Osteoblast (primary cell): ENCODE results near the gene KLHL29. TPM values are rescaled to one million over a fixed set of nuclear protein-coding genes. Genes with fewer than 3 reads are reported as not detected.

Source experiments
- DNase-seq: peaks from one replicate; pipeline ENCODE4 v3.0.0; 2011; ENCODE audit warnings: low spot score, mixed read lengths; ENCODE audit not compliant: insufficient read length; ENCODE audit errors: missing footprints
- H2AFZ ChIP-seq: 2 replicates; pipeline ENCODE4 v1.6.0; 2011; ENCODE audit warnings: mild to moderate bottlenecking, low read length
- H3K27ac ChIP-seq: 2 replicates; pipeline ENCODE4 v1.5.1; 2011; ENCODE audit warnings: mild to moderate bottlenecking, low read depth, low read length, moderate library complexity
- H3K27me3 ChIP-seq: 2 replicates; pipeline ENCODE4 v1.6.0; 2012; ENCODE audit warnings: mild to moderate bottlenecking, control low read depth, inconsistent platforms, low read length, moderate library complexity; ENCODE audit not compliant: insufficient read depth
- H3K36me3 ChIP-seq: 2 replicates; pipeline ENCODE4 v1.5.1; 2011; ENCODE audit warnings: mild to moderate bottlenecking, low read length, control low read depth, moderate library complexity; ENCODE audit not compliant: insufficient read depth
- H3K4me1 ChIP-seq: 2 replicates; pipeline ENCODE4 v1.5.1; 2011; ENCODE audit warnings: mild to moderate bottlenecking, low read length, control low read depth, moderate library complexity; ENCODE audit not compliant: insufficient read depth
- H3K4me2 ChIP-seq: 2 replicates; pipeline ENCODE4 v1.6.0; 2011; ENCODE audit warnings: mild to moderate bottlenecking, low read length; ENCODE audit not compliant: insufficient read depth
- H3K4me3 ChIP-seq: fragments of 200-600 bp; sonication (generic); 3 replicates; pipeline ENCODE4 v1.5.1; 2012; ENCODE audit warnings: mild to moderate bottlenecking, low read length, inconsistent platforms; ENCODE audit not compliant: insufficient read depth
- H3K79me2 ChIP-seq: 2 replicates; pipeline ENCODE4 v1.6.0; 2012; ENCODE audit warnings: mild to moderate bottlenecking, low read length, control low read depth, inconsistent platforms; ENCODE audit not compliant: insufficient read depth
- H3K9me3 ChIP-seq: 2 replicates; pipeline ENCODE4 v1.5.1; 2011; ENCODE audit warnings: low read depth, low read length, control low read depth
- H4K20me1 ChIP-seq: 2 replicates; pipeline ENCODE4 v1.6.0; 2012; ENCODE audit warnings: mild to moderate bottlenecking, low read length, control low read depth; ENCODE audit not compliant: insufficient read depth
- CTCF ChIP-seq: IDR thresholded peaks from 2 replicates; pipeline ENCODE4 v1.5.1; 2011; ENCODE audit warnings: mild to moderate bottlenecking, low read depth, low read length, moderate library complexity; ENCODE audit errors: extremely low read depth
- total RNA-seq: library from RNA; depleted of rRNA; stranded (reverse); fragments of >200 nt; gene quantifications from 2 replicates; pipeline ENCODE4 v1.2.3, GENCODE V29; 2012

Gene KLHL29
- total RNA-seq, 1 donor = 3.3 TPM

DNA sequence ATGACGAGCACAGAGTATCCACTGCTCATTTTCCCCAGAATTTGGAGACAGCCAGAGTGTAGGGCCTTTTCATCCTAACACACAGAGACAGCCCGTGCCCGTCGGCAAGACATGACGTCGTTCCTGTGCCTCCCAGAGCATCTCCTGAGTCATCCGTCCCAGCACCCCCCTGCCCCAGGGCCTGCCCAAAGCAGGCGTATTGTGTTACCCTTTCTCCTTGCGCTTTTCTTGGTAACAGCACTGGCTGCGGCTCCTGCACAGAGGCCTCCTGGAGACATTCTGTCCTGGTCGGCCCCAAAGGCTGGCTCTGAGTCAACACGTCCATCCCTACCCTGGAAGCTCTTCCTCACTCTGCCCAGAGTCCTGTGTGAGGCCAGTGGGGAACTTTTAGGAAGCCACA is 217.1 kb downstream of the KLHL29 start:
- DNase-seq = peak; percentile 95
- Histone ChIP-seq H3K79me2 (no peaks in the 10 kb centered on the region), H3K36me3 (no peaks in the 10 kb centered on the region), H3K4me1 (no peaks in the 10 kb centered on the region), H3K4me3 (no peak overlapping the region), H4K20me1 (no peaks in the 10 kb centered on the region), H3K27ac (peak overlapping the region; percentile 37), H2AFZ (peak overlapping the region; percentile 11), H3K4me2 (no peak overlapping the region), H3K9me3 (peaks cover 9% of the 10 kb centered on the region), H3K27me3 (no peaks in the 10 kb centered on the region)
- no peak for TF ChIP-seq CTCF

DNA sequence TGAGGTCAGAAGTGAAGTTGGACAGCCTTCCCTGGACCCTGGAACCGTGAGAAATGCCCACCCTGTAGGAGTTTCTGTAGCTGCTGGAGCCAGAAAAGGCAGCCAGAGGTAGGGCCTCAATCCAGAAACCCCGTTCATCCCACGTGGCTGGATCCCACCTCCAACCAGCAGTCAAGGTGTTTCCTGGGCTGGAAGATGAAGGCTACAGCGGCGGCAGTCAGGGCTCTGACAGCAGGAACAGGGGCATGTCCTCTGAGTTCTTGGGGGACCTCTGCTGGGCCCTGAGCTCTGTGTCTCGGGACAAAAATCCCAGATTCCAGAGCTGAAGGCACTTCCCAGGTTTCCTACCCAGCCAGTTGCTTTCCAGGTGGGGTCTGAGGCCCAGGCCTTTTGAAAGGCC is 218.2 kb downstream of the KLHL29 start:
- DNase-seq = no peak
- Histone ChIP-seq H3K27me3 (no peaks in the 10 kb centered on the region), H3K4me2 (no peak overlapping the region), H3K27ac (no peak overlapping the region), H3K4me3 (no peak overlapping the region), H3K79me2 (no peaks in the 10 kb centered on the region), H4K20me1 (no peaks in the 10 kb centered on the region), H3K4me1 (no peaks in the 10 kb centered on the region), H3K9me3 (peaks cover 9% of the 10 kb centered on the region), H2AFZ (no peak overlapping the region), H3K36me3 (no peaks in the 10 kb centered on the region)
- TF ChIP-seq CTCF = no peak

- no peaks in the 10 kb centered on the region for H3K4me1 ChIP-seq
- H3K27me3 ChIP-seq = no peaks in the 10 kb centered on the region
- peak; percentile 4 for DNase-seq
- no peaks in the 10 kb centered on the region for H3K36me3 ChIP-seq
- no peak overlapping the region for H3K4me2 ChIP-seq
- H3K9me3 ChIP-seq = peaks cover 9% of the 10 kb centered on the region
- TF ChIP-seq CTCF = no peak
- no peaks in the 10 kb centered on the region for H4K20me1 ChIP-seq
- H2AFZ ChIP-seq = no peak overlapping the region
- H3K27ac ChIP-seq = no peak overlapping the region
- no peak overlapping the region for H3K4me3 ChIP-seq
- no peaks in the 10 kb centered on the region for H3K79me2 ChIP-seq
Observed at GRCh38 chr2:23603581-23603980, 218.6 kb downstream of the KLHL29 start.

DNA sequence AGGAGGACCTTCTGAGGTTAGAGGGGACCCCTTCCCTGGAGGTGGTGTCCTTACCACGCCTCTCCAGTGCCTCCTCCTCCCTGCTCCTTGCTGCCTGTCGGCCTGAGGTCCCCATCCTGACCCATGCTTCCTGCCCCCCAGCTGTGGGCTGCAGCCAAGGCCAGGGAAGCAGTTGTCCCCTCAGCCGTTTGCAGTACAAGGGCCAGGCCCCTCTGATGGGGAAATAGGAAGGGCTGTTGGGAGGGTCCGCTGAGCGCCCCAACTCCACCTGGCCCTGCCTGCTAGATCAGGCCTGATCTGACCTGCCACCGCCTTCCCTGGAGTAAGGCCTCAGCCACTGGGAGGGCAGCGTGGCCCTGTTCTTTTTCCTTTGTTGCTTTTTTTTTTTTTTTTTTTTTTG is 219.8 kb downstream of the KLHL29 start:
- Histone ChIP-seq H3K27ac (no peak overlapping the region), H2AFZ (no peak overlapping the region), H3K4me2 (no peak overlapping the region), H3K4me1 (no peaks in the 10 kb centered on the region), H3K36me3 (no peaks in the 10 kb centered on the region), H3K27me3 (no peaks in the 10 kb centered on the region), H3K79me2 (no peaks in the 10 kb centered on the region), H3K4me3 (no peak overlapping the region), H3K9me3 (peaks cover 9% of the 10 kb centered on the region), H4K20me1 (no peaks in the 10 kb centered on the region)
- no peak for DNase-seq
- TF ChIP-seq CTCF = no peak
